ENCODE data around the gene FERMT3.
"Not testable (repeated sequence)": the region's sequence is repeated elsewhere in the genome, so short reads cannot be mapped to it uniquely, and the experiment has no call there.

The FERMT3 gene

DNA sequence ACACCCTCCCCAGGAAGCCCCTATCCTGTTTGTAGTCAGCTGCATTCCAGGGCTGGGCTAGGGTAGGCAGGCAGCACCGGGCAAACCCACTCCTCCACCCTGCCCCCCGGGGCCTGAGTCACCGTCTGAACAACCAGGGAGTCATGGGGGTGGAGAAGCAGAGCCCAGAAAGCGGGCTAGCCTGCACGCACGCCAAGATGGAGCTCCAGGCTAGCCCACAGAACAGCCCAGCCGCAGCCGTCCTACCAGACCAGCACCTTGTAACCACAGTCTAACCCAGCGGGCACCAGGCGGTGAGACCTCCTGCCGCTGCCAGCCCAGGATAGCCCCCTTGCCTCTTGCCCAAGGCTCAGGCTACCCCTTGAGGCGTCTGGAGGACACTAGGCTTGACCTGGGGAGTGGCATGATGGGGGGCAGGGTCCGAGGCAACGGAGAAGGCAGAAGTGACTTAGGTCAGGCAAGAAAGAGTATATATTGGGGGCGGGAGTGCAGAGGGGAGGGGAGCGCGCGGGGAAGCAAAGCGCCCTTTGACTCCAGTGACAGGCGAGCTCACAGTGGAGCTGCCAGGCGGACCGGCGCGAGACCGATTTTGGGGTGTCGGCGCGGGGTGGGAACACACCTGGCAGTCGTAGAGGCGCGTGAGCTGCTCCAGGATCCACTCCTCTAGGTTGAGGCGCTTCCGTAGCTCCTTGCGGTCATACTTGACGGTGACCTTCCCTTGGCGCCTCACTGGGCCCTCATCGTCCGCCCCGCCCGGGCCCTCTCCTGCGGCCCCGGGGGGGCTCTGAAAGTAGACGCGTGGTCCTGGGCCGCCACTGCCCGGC lies 39.5 kb downstream of the FERMT3 start:
- Histone ChIP-seq H3K9me3 (replicated peaks; ENCODE audit: insufficient read depth, low read length) (no peaks in the 10 kb centered on the region), H3K27ac (ENCODE audit: low read length) (peak overlapping the region; percentile 47; the same call in 1 of the 2 replicates), H4K20me1 (ENCODE audit: insufficient read depth, low read length) (no peaks in the 10 kb centered on the region), H3K79me2 (ENCODE audit: low read length) (peaks cover 40% of the 10 kb centered on the region), H3K9ac (ENCODE audit: low read length) (peak overlapping the region; percentile 86), H3K36me3 (replicated peaks; ENCODE audit: insufficient read depth, low read length) (no peaks in the 10 kb centered on the region), H3K27me3 (replicated peaks; ENCODE audit: insufficient read depth, low read length) (peaks cover 5% of the 10 kb centered on the region; the same call in 1 of the 2 replicates), H3K4me1 (ENCODE audit: low read length) (peaks cover 6% of the 10 kb centered on the region; the same call in 1 of the 2 replicates), H3K4me2 (ENCODE audit: low read depth, low read length) (peak overlapping the region; percentile 84), H3F3A (ENCODE audit: insufficient read depth, low read length) (peaks cover 13% of the 10 kb centered on the region), H3K4me3 (ENCODE audit: low read length) (peak overlapping the region; percentile 99), H2AFZ (ENCODE audit: low read length) (0 out of 2 replicates have a peak overlapping the region, but pooled peaks have one; percentile 34), H3K9me2 (replicated peaks; ENCODE audit: insufficient read depth, low read length) (no peaks in the 10 kb centered on the region)
- DNase-seq: peak; percentile 55
- TF ChIP-seq EZH2phosphoT487 (IDR thresholded peaks at IDR 0.05; ENCODE audit: low read length) (no peak), EZH2 (optimal IDR thresholded peaks at IDR 0.05; ENCODE audit: low read depth, low read length) (no peak)
- TF ChIP-seq, protein P1, sequence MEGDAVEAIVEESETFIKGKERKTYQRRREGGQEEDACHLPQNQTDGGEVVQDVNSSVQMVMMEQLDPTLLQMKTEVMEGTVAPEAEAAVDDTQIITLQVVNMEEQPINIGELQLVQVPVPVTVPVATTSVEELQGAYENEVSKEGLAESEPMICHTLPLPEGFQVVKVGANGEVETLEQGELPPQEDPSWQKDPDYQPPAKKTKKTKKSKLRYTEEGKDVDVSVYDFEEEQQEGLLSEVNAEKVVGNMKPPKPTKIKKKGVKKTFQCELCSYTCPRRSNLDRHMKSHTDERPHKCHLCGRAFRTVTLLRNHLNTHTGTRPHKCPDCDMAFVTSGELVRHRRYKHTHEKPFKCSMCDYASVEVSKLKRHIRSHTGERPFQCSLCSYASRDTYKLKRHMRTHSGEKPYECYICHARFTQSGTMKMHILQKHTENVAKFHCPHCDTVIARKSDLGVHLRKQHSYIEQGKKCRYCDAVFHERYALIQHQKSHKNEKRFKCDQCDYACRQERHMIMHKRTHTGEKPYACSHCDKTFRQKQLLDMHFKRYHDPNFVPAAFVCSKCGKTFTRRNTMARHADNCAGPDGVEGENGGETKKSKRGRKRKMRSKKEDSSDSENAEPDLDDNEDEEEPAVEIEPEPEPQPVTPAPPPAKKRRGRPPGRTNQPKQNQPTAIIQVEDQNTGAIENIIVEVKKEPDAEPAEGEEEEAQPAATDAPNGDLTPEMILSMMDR (IDR thresholded peaks at IDR 0.05; ENCODE audit: low read length): no peak

DNA sequence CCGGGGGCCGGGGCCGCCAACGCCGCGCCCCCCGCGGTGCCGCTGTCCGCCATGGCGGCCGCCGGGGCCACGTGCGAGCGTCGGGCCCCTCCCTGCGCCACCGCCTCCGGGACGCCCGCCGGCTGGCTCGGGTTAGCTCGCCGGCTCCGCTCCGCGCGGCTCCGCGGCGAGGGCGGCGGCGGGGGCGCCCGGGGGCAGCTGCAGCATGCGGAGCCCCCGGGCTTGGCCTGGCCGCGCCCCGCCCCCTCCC lies 40.0 kb downstream of the FERMT3 start:
- not testable (repeated sequence) for H3K9ac ChIP-seq (ENCODE audit: low read length); H3K27ac ChIP-seq (ENCODE audit: low read length)

DNA sequence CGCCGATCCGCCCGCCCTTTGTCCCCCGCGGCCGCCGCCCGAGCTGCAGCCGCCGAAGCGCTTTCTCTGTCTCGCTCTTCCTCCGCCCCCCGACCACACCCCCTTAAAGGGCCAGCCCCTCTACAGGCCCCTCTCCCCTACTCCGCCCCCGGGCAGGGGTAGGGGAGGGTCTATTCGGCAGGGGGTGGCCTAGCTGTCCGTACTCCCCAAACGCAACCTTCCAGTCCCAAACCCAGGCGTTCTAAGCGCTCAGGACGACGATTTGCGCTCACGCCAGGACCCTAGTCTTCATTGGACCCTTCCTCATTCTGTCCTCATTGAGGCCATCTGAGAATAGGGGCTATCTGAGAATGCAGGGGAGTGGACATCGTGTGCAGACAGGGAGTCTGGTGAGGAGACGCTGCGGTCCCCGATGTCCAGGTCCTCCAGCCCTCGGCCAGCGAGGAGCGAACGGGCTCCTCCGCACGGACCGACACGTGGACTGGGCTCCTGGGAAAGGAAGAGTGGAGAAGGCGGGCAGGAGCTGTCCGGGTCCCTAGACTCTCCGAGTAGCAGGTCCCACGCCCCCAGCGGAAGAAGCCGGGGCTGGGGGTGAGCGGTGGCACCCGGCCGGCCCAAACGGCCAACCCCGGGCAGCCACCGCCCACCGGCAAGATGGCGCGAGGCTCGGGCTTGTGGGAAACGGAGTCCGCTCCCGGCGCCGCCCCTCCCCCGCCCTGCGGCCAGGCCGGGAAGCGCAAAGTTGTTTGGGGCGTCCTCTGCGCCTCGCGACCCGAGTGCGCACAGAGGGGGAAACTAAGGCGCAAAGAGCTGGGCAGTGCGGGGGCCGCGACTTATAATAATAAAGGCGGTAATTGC lies 40.6 kb downstream of the FERMT3 start, which contains the start of gene PPP1R14B:
TSS of gene PPP1R14B (minus strand) at position 73 of the 858 bp plus-strand sequence. CDS start 270 bp downstream, outside the sequence.
- peak; percentile 83 for DNase-seq

More for the DNA sequence above, 40.0 kb downstream of the FERMT3 start:
- H3K9me2 ChIP-seq (replicated peaks; ENCODE audit: insufficient read depth, low read length); H3K4me1 ChIP-seq (ENCODE audit: low read length); H3K4me2 ChIP-seq (ENCODE audit: low read depth, low read length); H3K36me3 ChIP-seq (replicated peaks; ENCODE audit: insufficient read depth, low read length); H3K9me3 ChIP-seq (replicated peaks; ENCODE audit: insufficient read depth, low read length); H3K4me3 ChIP-seq (ENCODE audit: low read length); H4K20me1 ChIP-seq (ENCODE audit: insufficient read depth, low read length); H2AFZ ChIP-seq (ENCODE audit: low read length); H3K27me3 ChIP-seq (replicated peaks; ENCODE audit: insufficient read depth, low read length); DNase-seq: not testable (repeated sequence)
- Histone ChIP-seq H3F3A (ENCODE audit: insufficient read depth, low read length) (peaks cover 13% of the 10 kb centered on the region; the same call in 1 of the 2 replicates), H3K79me2 (ENCODE audit: low read length) (peaks cover 39% of the 10 kb centered on the region)

More for the DNA sequence above, 40.6 kb downstream of the FERMT3 start, which contains the start of gene PPP1R14B:
- Histone ChIP-seq H3K4me3 (ENCODE audit: low read length) (peak within 1 kb of the TSS; percentile 99), H4K20me1 (ENCODE audit: insufficient read depth, low read length) (no peaks in the 10 kb centered on the region), H3K9ac (ENCODE audit: low read length) (peak within 1 kb of the TSS; percentile 86), H3K4me2 (ENCODE audit: low read depth, low read length) (peak within 1 kb of the TSS; percentile 100), H2AFZ (ENCODE audit: low read length) (peak within 1 kb of the TSS; percentile 90), H3K9me3 (replicated peaks; ENCODE audit: insufficient read depth, low read length) (no peaks in the 10 kb centered on the region), H3K27me3 (replicated peaks; ENCODE audit: insufficient read depth, low read length) (peaks cover 5% of the 10 kb centered on the region; the same call in 1 of the 2 replicates), H3K36me3 (replicated peaks; ENCODE audit: insufficient read depth, low read length) (no peaks in the 10 kb centered on the region), H3K9me2 (replicated peaks; ENCODE audit: insufficient read depth, low read length) (no peaks in the 10 kb centered on the region), H3K27ac (ENCODE audit: low read length) (peak within 1 kb of the TSS; percentile 47), H3K79me2 (ENCODE audit: low read length) (peaks cover 39% of the 10 kb centered on the region), H3F3A (ENCODE audit: insufficient read depth, low read length) (peaks cover 13% of the 10 kb centered on the region; the same call in 1 of the 2 replicates), H3K4me1 (ENCODE audit: low read length) (peaks cover 6% of the 10 kb centered on the region; the same call in 1 of the 2 replicates)
- TF ChIP-seq EZH2 (optimal IDR thresholded peaks at IDR 0.05; ENCODE audit: low read depth, low read length) (no peak), EZH2phosphoT487 (IDR thresholded peaks at IDR 0.05; ENCODE audit: low read length) (no peak)
- TF ChIP-seq, protein P1 (IDR thresholded peaks at IDR 0.05; ENCODE audit: low read length): no peak

Measured in MM.1S (cell line).